Liver (tissue), 3 donors: ENCODE data around the gene CCDC88C.

Experiments
- ATF3 ChIP-seq: IDR thresholded peaks from 2 replicates; pipeline ENCODE4 v1.6.1; 2016; ENCODE audit warnings: antibody characterized with exemption
- CTCF ChIP-seq: fragments of 150-350 bp; IDR thresholded peaks from 2 replicates; pipeline ENCODE4 v1.5.1; 2017; ENCODE audit warnings: improper control_type of control experiment, low read depth, low read length; ENCODE audit not compliant: missing input control
- JUND ChIP-seq, 2 donors: IDR thresholded peaks; 2 replicates each; pipeline ENCODE4 v1.6.1; 2016; ENCODE audit warnings: antibody characterized with exemption in 2 of 2
- MAX ChIP-seq: IDR thresholded peaks from 2 replicates; pipeline ENCODE4 v1.6.1; 2016; ENCODE audit warnings: antibody characterized with exemption
- REST ChIP-seq: IDR thresholded peaks from 2 replicates; pipeline ENCODE4 v1.6.1; 2016; ENCODE audit warnings: antibody characterized with exemption, mild to moderate bottlenecking
- TAF1 ChIP-seq: conservative IDR thresholded peaks from 2 replicates; pipeline ENCODE4 v1.6.1; 2016; ENCODE audit warnings: antibody characterized with exemption, mild to moderate bottlenecking
- YY1 ChIP-seq: IDR thresholded peaks from 2 replicates; pipeline ENCODE4 v1.6.1; 2016; ENCODE audit warnings: antibody characterized with exemption, mild to moderate bottlenecking
- TF ChIP-seq, protein P1 (sequence below): IDR thresholded peaks from 2 replicates; pipeline ENCODE4 v1.6.1; 2016; ENCODE audit warnings: antibody characterized with exemption
- donor health status: healthy.
- donor health status: healthy.

GRCh38 chr14:91349481-91350074 is 68.0 kb downstream of the CCDC88C start:
- TF ChIP-seq CTCF (no peak), ATF3 (no peak), MAX (no peak), REST (no peak), YY1 (no peak), TAF1 (no peak), JUND (IDR thresholded peaks at IDR 0.05) (no peak)
- TF ChIP-seq, protein P1, sequence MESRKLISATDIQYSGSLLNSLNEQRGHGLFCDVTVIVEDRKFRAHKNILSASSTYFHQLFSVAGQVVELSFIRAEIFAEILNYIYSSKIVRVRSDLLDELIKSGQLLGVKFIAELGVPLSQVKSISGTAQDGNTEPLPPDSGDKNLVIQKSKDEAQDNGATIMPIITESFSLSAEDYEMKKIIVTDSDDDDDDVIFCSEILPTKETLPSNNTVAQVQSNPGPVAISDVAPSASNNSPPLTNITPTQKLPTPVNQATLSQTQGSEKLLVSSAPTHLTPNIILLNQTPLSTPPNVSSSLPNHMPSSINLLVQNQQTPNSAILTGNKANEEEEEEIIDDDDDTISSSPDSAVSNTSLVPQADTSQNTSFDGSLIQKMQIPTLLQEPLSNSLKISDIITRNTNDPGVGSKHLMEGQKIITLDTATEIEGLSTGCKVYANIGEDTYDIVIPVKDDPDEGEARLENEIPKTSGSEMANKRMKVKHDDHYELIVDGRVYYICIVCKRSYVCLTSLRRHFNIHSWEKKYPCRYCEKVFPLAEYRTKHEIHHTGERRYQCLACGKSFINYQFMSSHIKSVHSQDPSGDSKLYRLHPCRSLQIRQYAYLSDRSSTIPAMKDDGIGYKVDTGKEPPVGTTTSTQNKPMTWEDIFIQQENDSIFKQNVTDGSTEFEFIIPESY, result no peak
